SK-N-SH treated with all-trans-retinoic acid at 6 μM for 48 hours (cell line): ENCODE results near the gene SOX10.

Experiments
- ATAC-seq: fragments of 200-7000 bp; cut with Tn5 transposase; 3 replicates; pipeline ENCODE4 v1.9.1; 2020; ENCODE audit warnings: mild to moderate bottlenecking, moderate library complexity
- ARNTL ChIP-seq: fragments of 450-650 bp; formaldehyde crosslinking; IDR thresholded peaks from 2 replicates; pipeline ENCODE4 v1.5.0; 2020; ENCODE audit warnings: low read depth, mild to moderate bottlenecking, moderate library complexity, borderline replicate concordance
- BACH2 ChIP-seq: fragments of 250-450 bp; sonication (Bioruptor Pico); IDR thresholded peaks from 2 replicates; pipeline ENCODE4 v1.9.0; 2021; ENCODE audit warnings: mild to moderate bottlenecking, borderline replicate concordance
- CSDC2 ChIP-seq: fragments of 250-450 bp; sonication (Bioruptor Pico); IDR thresholded peaks from 2 replicates; pipeline ENCODE4 v1.5.0; 2020; ENCODE audit warnings: mild to moderate bottlenecking, moderate library complexity
- ESRRG ChIP-seq: fragments of 250-450 bp; sonication (Bioruptor Pico); IDR thresholded peaks from 2 replicates; pipeline ENCODE4 v1.6.1; 2021; ENCODE audit warnings: mild to moderate bottlenecking
- GLIS3 ChIP-seq: fragments of 250-450 bp; sonication (Bioruptor Pico); IDR thresholded peaks from 2 replicates; pipeline ENCODE4 v1.5.0; 2020; ENCODE audit warnings: mild to moderate bottlenecking, moderate library complexity
- OSR1 ChIP-seq: fragments of 250-450 bp; sonication (Bioruptor Pico); IDR thresholded peaks from 2 replicates; pipeline ENCODE4 v1.8.0; 2022; ENCODE audit warnings: moderate library complexity, mild to moderate bottlenecking, inconsistent platforms
- PPARA ChIP-seq: fragments of 250-450 bp; sonication (Bioruptor Pico); IDR thresholded peaks from 2 replicates; pipeline ENCODE4 v1.5.0; 2020; ENCODE audit warnings: mild to moderate bottlenecking, borderline replicate concordance
- RARB ChIP-seq: fragments of 250-450 bp; sonication (Bioruptor Pico); IDR thresholded peaks from 2 replicates; pipeline ENCODE4 v1.8.0; 2021; ENCODE audit warnings: mild to moderate bottlenecking, moderate library complexity
- SNAI2 ChIP-seq: fragments of 250-450 bp; sonication (Bioruptor Pico); IDR thresholded peaks from 2 replicates; pipeline ENCODE4 v1.5.0; 2020; ENCODE audit warnings: mild to moderate bottlenecking, moderate library complexity
- TCF4 ChIP-seq: fragments of 250-450 bp; sonication (Bioruptor Pico); IDR thresholded peaks from 2 replicates; pipeline ENCODE4 v1.8.0; 2021; ENCODE audit warnings: mild to moderate bottlenecking, moderate library complexity, borderline replicate concordance
- TOX ChIP-seq: fragments of 250-450 bp; sonication (Bioruptor Pico); IDR thresholded peaks from 2 replicates; pipeline ENCODE4 v1.8.0; 2021; ENCODE audit warnings: mild to moderate bottlenecking, moderate library complexity, borderline replicate concordance
- ZC3H10 ChIP-seq: fragments of 250-450 bp; sonication (Bioruptor Pico); IDR thresholded peaks from 2 replicates; pipeline ENCODE4 v1.5.1; 2021; ENCODE audit warnings: mild to moderate bottlenecking, moderate library complexity
- ZFP3 ChIP-seq: fragments of 250-450 bp; sonication (Bioruptor Pico); IDR thresholded peaks from 2 replicates; pipeline ENCODE4 v1.5.0; 2020; ENCODE audit warnings: mild to moderate bottlenecking, moderate library complexity
- ZFP30 ChIP-seq: fragments of 450-650 bp; formaldehyde crosslinking; IDR thresholded peaks from 2 replicates; pipeline ENCODE4 v1.5.0; 2022; ENCODE audit warnings: mild to moderate bottlenecking, moderate library complexity
- ZNF565 ChIP-seq: fragments of 450-650 bp; formaldehyde crosslinking; conservative IDR thresholded peaks from 2 replicates; pipeline ENCODE4 v1.5.0; 2020; ENCODE audit warnings: low read depth, mild to moderate bottlenecking, moderate library complexity
- ZNF70 ChIP-seq: fragments of 450-650 bp; formaldehyde crosslinking; IDR thresholded peaks from 2 replicates; pipeline ENCODE4 v1.5.0; 2020; ENCODE audit warnings: mild to moderate bottlenecking, moderate library complexity
- ZNF8 ChIP-seq: fragments of 450-650 bp; formaldehyde crosslinking; IDR thresholded peaks from 2 replicates; pipeline ENCODE4 v1.5.0; 2020; ENCODE audit warnings: mild to moderate bottlenecking, moderate library complexity
- TF ChIP-seq, protein P1 (sequence below): fragments of 250-450 bp; sonication (Bioruptor Pico); IDR thresholded peaks from 2 replicates; pipeline ENCODE4 v1.5.1; 2021; ENCODE audit warnings: mild to moderate bottlenecking, moderate library complexity
- TF ChIP-seq, protein P2 (sequence below): fragments of 250-450 bp; sonication (Bioruptor Pico); IDR thresholded peaks from 2 replicates; pipeline ENCODE4 v1.5.1; 2020; ENCODE audit warnings: low read depth, mild to moderate bottlenecking, moderate library complexity
- TF ChIP-seq, protein P3 (sequence below): fragments of 250-450 bp; sonication (Bioruptor Pico); IDR thresholded peaks from 2 replicates; pipeline ENCODE4 v1.8.0; 2020; ENCODE audit warnings: mild to moderate bottlenecking, moderate library complexity, borderline replicate concordance
- TF ChIP-seq, protein P4 (sequence below): fragments of 250-450 bp; sonication (Bioruptor Pico); IDR thresholded peaks from 2 replicates; pipeline ENCODE4 v1.8.0; 2021; ENCODE audit warnings: low read depth, mild to moderate bottlenecking, moderate library complexity, borderline replicate concordance

The SOX10 gene

DNA sequence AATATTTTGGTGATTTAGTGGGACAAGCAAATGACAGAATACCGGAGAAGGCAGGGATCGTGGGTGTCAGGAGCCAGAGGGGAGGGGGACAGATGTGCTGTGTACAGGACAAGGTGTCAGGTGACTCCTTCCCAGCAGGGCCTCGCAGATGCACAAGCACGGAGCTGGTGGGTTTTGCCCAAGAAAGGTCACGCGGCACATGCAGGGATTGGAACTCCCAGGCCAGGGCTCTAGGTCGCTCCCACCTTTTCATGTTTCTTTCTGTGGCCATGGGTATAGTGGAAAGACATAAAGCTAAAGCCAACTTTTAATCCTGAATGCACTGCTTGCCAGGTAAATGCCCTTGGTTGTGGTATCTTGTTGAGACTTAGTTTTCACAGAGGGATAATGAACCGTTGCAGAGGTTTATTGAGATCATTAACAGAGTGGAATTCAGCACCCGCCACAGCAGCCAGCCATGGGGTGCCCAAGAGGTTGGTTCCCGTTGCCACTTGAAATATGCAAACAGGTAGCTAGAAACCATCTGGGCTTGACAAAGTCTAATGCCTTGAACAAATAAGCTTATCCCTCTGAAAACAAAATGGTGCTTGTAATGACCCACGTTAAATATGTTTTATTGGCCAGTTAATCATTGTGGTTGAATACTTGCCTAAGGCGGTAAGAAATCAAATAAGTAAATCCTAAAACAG lies 41.1 kb downstream of the SOX10 start:
- ATAC-seq: no peak
- TF ChIP-seq TOX (CRISPR knock-in tag) (no peak), BACH2 (no peak), CSDC2 (CRISPR knock-in tag) (no peak), ZFP30 (CRISPR knock-in tag) (no peak), GLIS3 (CRISPR knock-in tag) (no peak), ZC3H10 (CRISPR knock-in tag) (no peak), TCF4 (CRISPR knock-in tag) (no peak), ZNF70 (CRISPR knock-in tag) (no peak), ESRRG (no peak), OSR1 (CRISPR knock-in tag) (no peak), ZNF565 (CRISPR knock-in tag) (no peak), PPARA (CRISPR knock-in tag) (no peak), ZNF8 (CRISPR knock-in tag) (no peak), ZFP3 (CRISPR knock-in tag) (no peak), ARNTL (CRISPR knock-in tag) (no peak), RARB (no peak)
- TF ChIP-seq, protein P1, sequence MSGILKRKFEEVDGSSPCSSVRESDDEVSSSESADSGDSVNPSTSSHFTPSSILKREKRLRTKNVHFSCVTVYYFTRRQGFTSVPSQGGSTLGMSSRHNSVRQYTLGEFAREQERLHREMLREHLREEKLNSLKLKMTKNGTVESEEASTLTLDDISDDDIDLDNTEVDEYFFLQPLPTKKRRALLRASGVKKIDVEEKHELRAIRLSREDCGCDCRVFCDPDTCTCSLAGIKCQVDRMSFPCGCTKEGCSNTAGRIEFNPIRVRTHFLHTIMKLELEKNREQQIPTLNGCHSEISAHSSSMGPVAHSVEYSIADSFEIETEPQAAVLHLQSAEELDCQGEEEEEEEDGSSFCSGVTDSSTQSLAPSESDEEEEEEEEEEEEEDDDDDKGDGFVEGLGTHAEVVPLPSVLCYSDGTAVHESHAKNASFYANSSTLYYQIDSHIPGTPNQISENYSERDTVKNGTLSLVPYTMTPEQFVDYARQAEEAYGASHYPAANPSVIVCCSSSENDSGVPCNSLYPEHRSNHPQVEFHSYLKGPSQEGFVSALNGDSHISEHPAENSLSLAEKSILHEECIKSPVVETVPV: no peak
- TF ChIP-seq, protein P2, sequence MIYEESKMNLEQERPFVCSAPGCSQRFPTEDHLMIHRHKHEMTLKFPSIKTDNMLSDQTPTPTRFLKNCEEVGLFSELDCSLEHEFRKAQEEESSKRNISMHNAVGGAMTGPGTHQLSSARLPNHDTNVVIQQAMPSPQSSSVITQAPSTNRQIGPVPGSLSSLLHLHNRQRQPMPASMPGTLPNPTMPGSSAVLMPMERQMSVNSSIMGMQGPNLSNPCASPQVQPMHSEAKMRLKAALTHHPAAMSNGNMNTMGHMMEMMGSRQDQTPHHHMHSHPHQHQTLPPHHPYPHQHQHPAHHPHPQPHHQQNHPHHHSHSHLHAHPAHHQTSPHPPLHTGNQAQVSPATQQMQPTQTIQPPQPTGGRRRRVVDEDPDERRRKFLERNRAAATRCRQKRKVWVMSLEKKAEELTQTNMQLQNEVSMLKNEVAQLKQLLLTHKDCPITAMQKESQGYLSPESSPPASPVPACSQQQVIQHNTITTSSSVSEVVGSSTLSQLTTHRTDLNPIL (CRISPR knock-in tag): no peak
- TF ChIP-seq, protein P3, sequence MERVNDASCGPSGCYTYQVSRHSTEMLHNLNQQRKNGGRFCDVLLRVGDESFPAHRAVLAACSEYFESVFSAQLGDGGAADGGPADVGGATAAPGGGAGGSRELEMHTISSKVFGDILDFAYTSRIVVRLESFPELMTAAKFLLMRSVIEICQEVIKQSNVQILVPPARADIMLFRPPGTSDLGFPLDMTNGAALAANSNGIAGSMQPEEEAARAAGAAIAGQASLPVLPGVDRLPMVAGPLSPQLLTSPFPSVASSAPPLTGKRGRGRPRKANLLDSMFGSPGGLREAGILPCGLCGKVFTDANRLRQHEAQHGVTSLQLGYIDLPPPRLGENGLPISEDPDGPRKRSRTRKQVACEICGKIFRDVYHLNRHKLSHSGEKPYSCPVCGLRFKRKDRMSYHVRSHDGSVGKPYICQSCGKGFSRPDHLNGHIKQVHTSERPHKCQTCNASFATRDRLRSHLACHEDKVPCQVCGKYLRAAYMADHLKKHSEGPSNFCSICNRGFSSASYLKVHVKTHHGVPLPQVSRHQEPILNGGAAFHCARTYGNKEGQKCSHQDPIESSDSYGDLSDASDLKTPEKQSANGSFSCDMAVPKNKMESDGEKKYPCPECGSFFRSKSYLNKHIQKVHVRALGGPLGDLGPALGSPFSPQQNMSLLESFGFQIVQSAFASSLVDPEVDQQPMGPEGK (CRISPR knock-in tag): no peak
- TF ChIP-seq, protein P4, sequence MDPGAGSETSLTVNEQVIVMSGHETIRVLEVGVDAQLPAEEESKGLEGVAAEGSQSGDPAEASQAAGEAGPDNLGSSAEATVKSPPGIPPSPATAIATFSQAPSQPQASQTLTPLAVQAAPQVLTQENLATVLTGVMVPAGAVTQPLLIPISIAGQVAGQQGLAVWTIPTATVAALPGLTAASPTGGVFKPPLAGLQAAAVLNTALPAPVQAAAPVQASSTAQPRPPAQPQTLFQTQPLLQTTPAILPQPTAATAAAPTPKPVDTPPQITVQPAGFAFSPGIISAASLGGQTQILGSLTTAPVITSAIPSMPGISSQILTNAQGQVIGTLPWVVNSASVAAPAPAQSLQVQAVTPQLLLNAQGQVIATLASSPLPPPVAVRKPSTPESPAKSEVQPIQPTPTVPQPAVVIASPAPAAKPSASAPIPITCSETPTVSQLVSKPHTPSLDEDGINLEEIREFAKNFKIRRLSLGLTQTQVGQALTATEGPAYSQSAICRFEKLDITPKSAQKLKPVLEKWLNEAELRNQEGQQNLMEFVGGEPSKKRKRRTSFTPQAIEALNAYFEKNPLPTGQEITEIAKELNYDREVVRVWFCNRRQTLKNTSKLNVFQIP (CRISPR knock-in tag): no peak

DNA sequence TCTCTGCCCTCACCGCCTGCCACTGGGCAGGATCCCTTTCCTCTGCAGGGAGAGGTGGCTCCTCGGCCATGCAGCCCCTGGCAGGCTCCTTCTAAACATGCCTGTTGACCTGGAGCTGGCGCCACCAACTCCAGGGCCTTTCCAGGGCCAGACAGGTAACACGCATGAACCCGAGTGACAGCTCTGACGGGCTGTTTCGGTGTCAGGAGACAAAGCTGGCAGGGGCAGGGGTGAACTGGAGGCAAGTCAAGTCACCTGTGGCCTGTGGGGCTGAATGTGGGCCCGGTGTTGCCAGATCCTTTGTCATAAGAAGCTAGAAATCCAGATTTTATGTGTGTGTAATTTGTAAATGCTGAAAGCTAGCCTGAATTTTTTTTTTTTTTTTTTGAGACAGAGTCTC lies 42.2 kb downstream of the SOX10 start:
- no peak for ATAC-seq
- no peak for TF ChIP-seq ZFP3 (CRISPR knock-in tag)
- no peak for TF ChIP-seq TCF4 (CRISPR knock-in tag)
- no peak for TF ChIP-seq RARB
- TF ChIP-seq SNAI2 (CRISPR knock-in tag): no peak
- TF ChIP-seq, protein P1: no peak
- TF ChIP-seq, protein P4 (CRISPR knock-in tag): no peak
- TF ChIP-seq ZNF70 (CRISPR knock-in tag): no peak
- TF ChIP-seq, protein P2 (CRISPR knock-in tag): no peak
